Measurements from ENCODE around the gene BHLHE41. TPM values are rescaled to one million over a fixed set of nuclear protein-coding genes. Genes with fewer than 3 reads are reported as not detected.

BHLHE41 gene
- total RNA-seq, 1 experiment from 2014 or later, result 44.1 TPM

GRCh38 chr12:26120561-26121274, 4.1 kb downstream of the BHLHE41 start:
- no peak overlapping the region for H3K27ac Mint-ChIP-seq (ENCODE audit: unreplicated experiment)
- no TSS peak for BruUV-seq (replicated peaks)
- intact Hi-C loops (cut with micrococcal nuclease; ENCODE audit: unreplicated experiment), result loop anchor here (5.0 kb wide), 2 partner anchors 67 to 402 kb away; no protein-coding TSS in a partner anchor
- CTCF ChIA-PET, result interaction anchor here (1.1 to 1.3 kb wide), 3 partner anchors 10 to 154 kb away, joined by 3 to 7 read pairs (median 3); no protein-coding TSS in a partner anchor
- peaks cover 43% of the 10 kb centered on the region for H3K36me3 Mint-ChIP-seq (ENCODE audit: insufficient read depth, unreplicated experiment)
- no peak overlapping the region for H3K4me3 Mint-ChIP-seq (ENCODE audit: low read depth, unreplicated experiment)
- peaks cover 25% of the 10 kb centered on the region for H3K4me1 Mint-ChIP-seq (ENCODE audit: low read depth, unreplicated experiment)
- TF ChIP-seq, protein P1, sequence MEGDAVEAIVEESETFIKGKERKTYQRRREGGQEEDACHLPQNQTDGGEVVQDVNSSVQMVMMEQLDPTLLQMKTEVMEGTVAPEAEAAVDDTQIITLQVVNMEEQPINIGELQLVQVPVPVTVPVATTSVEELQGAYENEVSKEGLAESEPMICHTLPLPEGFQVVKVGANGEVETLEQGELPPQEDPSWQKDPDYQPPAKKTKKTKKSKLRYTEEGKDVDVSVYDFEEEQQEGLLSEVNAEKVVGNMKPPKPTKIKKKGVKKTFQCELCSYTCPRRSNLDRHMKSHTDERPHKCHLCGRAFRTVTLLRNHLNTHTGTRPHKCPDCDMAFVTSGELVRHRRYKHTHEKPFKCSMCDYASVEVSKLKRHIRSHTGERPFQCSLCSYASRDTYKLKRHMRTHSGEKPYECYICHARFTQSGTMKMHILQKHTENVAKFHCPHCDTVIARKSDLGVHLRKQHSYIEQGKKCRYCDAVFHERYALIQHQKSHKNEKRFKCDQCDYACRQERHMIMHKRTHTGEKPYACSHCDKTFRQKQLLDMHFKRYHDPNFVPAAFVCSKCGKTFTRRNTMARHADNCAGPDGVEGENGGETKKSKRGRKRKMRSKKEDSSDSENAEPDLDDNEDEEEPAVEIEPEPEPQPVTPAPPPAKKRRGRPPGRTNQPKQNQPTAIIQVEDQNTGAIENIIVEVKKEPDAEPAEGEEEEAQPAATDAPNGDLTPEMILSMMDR (IDR thresholded peaks at IDR 0.05; ENCODE audit: unreplicated experiment), result no peak
- H3K27me3 Mint-ChIP-seq (ENCODE audit: unreplicated experiment), result no peaks in the 10 kb centered on the region
- no peaks in the 10 kb centered on the region for H3K9me3 Mint-ChIP-seq (ENCODE audit: low read depth, unreplicated experiment)
- no peak for DNase-seq

DNA sequence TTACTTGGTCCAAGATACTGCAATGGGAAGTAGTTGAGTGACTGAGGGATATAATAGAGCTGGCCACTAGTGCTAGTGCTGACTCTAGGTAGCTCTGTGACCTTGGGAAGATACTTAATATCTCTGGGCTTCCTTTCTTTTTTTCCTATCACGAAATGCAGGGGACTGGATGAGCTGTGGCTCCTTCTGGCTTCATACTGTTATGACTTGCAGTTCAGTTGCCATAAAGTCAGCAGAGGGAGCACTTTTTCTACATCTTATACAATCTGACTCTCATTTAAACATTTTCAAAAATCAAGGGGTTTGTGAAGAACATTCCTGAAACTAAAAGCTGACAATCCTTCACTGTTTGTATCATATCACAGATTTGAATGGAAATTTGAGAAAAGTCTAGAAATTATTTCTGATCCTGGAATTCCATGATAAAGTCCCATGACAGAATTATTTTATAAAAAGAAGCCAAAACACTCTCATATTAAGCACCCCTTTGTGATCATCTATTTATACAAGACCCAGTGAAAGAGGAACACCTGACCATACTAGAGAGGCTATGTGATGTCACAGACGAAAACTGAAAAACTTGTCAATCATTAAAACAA, 5.3 kb downstream of the BHLHE41 start:
- Mint-ChIP-seq H3K4me1 (ENCODE audit: low read depth, unreplicated experiment) (peaks cover 34% of the 10 kb centered on the region), H3K9me3 (ENCODE audit: low read depth, unreplicated experiment) (no peaks in the 10 kb centered on the region), H3K36me3 (ENCODE audit: insufficient read depth, unreplicated experiment) (peaks cover 35% of the 10 kb centered on the region), H3K4me3 (ENCODE audit: low read depth, unreplicated experiment) (no peak overlapping the region), H3K27ac (ENCODE audit: unreplicated experiment) (no peak overlapping the region), H3K27me3 (ENCODE audit: unreplicated experiment) (no peaks in the 10 kb centered on the region)
- CTCF ChIA-PET, result interaction anchor here (0.6 to 2.1 kb wide), 13 partner anchors 11 to 533 kb away, joined by 3 to 22 read pairs (median 4); no protein-coding TSS in a partner anchor
- TF ChIP-seq, protein P1 (IDR thresholded peaks at IDR 0.05; ENCODE audit: unreplicated experiment), result peak; percentile 35
- DNase-seq, result peak; percentile 31
- intact Hi-C loops (cut with micrococcal nuclease; ENCODE audit: unreplicated experiment), result loop anchor here (1.0 to 2.0 kb wide), 5 partner anchors 119 to 532 kb away; no protein-coding TSS in a partner anchor
- no TSS peak for BruUV-seq (replicated peaks)

- CTCF ChIA-PET, result interaction anchor here (0.8 to 2.1 kb wide), 3 partner anchors 62 to 496 kb away, joined by 3 to 12 read pairs (median 8); no protein-coding TSS in a partner anchor
- peaks cover 35% of the 10 kb centered on the region for H3K4me1 Mint-ChIP-seq (ENCODE audit: low read depth, unreplicated experiment)
- no peak for DNase-seq
- BruUV-seq (replicated peaks), result no TSS peak
- intact Hi-C loops (cut with micrococcal nuclease; ENCODE audit: unreplicated experiment), result loop anchor here (2.0 kb wide), 1 partner anchor 120 kb away; no protein-coding TSS in a partner anchor
- H3K9me3 Mint-ChIP-seq (ENCODE audit: low read depth, unreplicated experiment), result no peaks in the 10 kb centered on the region
- peaks cover 34% of the 10 kb centered on the region for H3K36me3 Mint-ChIP-seq (ENCODE audit: insufficient read depth, unreplicated experiment)
- TF ChIP-seq, protein P1 (IDR thresholded peaks at IDR 0.05; ENCODE audit: unreplicated experiment), result no peak
- H3K27me3 Mint-ChIP-seq (ENCODE audit: unreplicated experiment), result no peaks in the 10 kb centered on the region
- no peak overlapping the region for H3K27ac Mint-ChIP-seq (ENCODE audit: unreplicated experiment)
- H3K4me3 Mint-ChIP-seq (ENCODE audit: low read depth, unreplicated experiment), result no peak overlapping the region
These were observed 6.5 kb downstream of the BHLHE41 start for GRCh38 chr12:26118308-26118707.

DNA sequence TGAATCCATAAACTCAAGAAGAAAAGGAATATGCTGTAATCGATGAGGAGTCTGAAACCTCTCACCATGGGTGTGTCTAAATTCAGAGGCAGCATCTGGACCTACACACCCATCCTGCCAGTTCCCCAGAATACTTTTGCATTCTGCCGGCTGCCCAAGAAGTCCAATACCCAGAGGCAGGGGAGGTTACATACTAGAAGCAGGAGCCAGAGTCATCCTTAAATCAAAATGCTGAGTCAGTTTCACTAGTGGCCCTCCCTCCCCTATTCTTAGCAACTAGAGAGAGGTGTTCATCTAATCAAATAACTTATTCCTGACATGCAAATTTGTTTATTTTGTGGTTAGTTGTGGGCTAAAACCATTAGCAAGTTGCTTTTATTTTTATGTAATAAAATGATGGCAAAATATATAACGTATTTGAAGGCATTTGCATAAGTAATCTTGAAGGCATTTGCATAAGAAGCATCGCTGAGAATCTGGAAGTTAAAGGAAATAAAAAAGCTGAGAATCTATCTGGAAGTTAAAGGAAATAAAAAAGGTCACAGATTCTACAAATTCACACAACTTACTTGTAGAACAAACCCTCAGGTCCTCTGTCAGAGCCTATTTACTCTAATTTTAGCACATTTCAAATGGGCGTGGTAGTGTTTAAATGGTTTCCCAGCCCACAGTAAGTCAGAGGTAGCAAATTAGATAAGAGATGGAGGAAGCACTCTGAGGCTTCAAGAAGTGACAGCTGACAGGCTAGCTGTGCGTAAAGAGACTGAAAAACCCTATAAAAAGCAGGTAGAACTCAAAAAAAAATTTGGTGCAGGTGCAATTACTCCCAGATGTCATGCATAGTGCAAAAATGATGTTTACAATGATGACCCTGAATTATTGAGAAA, 7.8 kb downstream of the BHLHE41 start:
- TF ChIP-seq, protein P1 (IDR thresholded peaks at IDR 0.05; ENCODE audit: unreplicated experiment), result no peak
- intact Hi-C loops (cut with micrococcal nuclease; ENCODE audit: unreplicated experiment), result no loop called here
- Mint-ChIP-seq H3K36me3 (ENCODE audit: insufficient read depth, unreplicated experiment) (peaks cover 22% of the 10 kb centered on the region), H3K9me3 (ENCODE audit: low read depth, unreplicated experiment) (no peaks in the 10 kb centered on the region), H3K4me3 (ENCODE audit: low read depth, unreplicated experiment) (no peak overlapping the region), H3K27me3 (ENCODE audit: unreplicated experiment) (no peaks in the 10 kb centered on the region), H3K4me1 (ENCODE audit: low read depth, unreplicated experiment) (peaks cover 45% of the 10 kb centered on the region), H3K27ac (ENCODE audit: unreplicated experiment) (no peak overlapping the region)
- CTCF ChIA-PET, result no interaction called here
- DNase-seq, result no peak
- no TSS peak for BruUV-seq (replicated peaks)

Data from Calu3 (cell line).